K562 (cell line): ENCODE measurements around the gene ANKH. TPM values are rescaled to one million over a fixed set of nuclear protein-coding genes. Genes with fewer than 3 reads are reported as not detected.

Experiments used
- ATAC-seq: fragments of 200-7000 bp; cut with Tn5 transposase; 3 replicates; pipeline ENCODE4 v1.9.1; 2020; ENCODE audit warnings: moderate library complexity
- BruUV-seq: library from RNA; stranded (reverse); fragments of 400-500 nt; replicated peaks from 2 replicates; lab custom pipeline; 2021; lab: Mats Ljungman, UMichigan
- CTCF ChIA-PET: fragments of 300-600 bp; formaldehyde crosslinking; extraction: SDS; loops from one replicate; lab custom pipeline; 2021; ENCODE audit warnings: low intra/inter-chr PET ratio; lab: Yijun Ruan, JAX
- POLR2A ChIA-PET: fragments of 300-600, 350-650 bp; sonication (Branson Sonifier 250); formaldehyde crosslinking; extraction: SDS; loops from one replicate; lab custom pipeline; 2021; ENCODE audit warnings: antibody characterized with exemption, inconsistent platforms; lab: Yijun Ruan, JAX
- DNase-seq, 4 experiments: peaks; one replicate each; pipeline versions ENCODE4 v3.0.0 to v3.0.0-alpha.2; 2011 to 2018; ENCODE audit warnings: low spot score in 3 of 4, mixed read lengths in 3 of 4; ENCODE audit errors: extremely low read depth in 1 of 4
- FAIRE-seq: peaks from 2 replicates; lab custom pipeline; 2011; peaks lifted over from hg19 to GRCh38; lab: Jason Lieb, UNC
- H2AFZ ChIP-seq: 2 replicates; pipeline ENCODE4 v1.6.0; 2011; ENCODE audit warnings: low read depth, low read length, control low read depth, inconsistent platforms
- H3K27ac ChIP-seq: fragments of 200-600 bp; 3 replicates; pipeline ENCODE4 v1.8.0; 2011; ENCODE audit warnings: low read depth, mild to moderate bottlenecking, control low read depth, inconsistent platforms, low read length, moderate library complexity, mixed read lengths; ENCODE audit errors: extremely low read depth
- H3K27me3 ChIP-seq, 2 experiments: fragments of 300-600 bp in 1 of 2; 2 replicates in 1 of 2; 3 replicates in 1 of 2; pipeline versions ENCODE4 v1.6.0 to v1.8.0; 2011; ENCODE audit warnings: inconsistent platforms in 2 of 2, low read length in 2 of 2, mild to moderate bottlenecking in 1 of 2, mixed read lengths in 1 of 2, moderate library complexity in 1 of 2; ENCODE audit not compliant: control insufficient read depth in 2 of 2, insufficient read depth in 2 of 2
- H3K36me3 ChIP-seq: fragments of 300-600 bp; 3 replicates; pipeline ENCODE4 v1.8.0; 2011; ENCODE audit warnings: mild to moderate bottlenecking, low read length, inconsistent platforms; ENCODE audit not compliant: control insufficient read depth, insufficient read depth
- H3K4me1 ChIP-seq, 2 experiments: fragments of 200-600 bp in 1 of 2; replicated peaks in 1 of 2; 2 replicates in 1 of 2; 3 replicates in 1 of 2; pipeline versions ENCODE4 v1.5.1 to v1.8.0; 2011; ENCODE audit warnings: inconsistent platforms in 2 of 2, low read length in 2 of 2, mild to moderate bottlenecking in 1 of 2, mixed read lengths in 1 of 2, moderate library complexity in 1 of 2; ENCODE audit not compliant: control insufficient read depth in 2 of 2, insufficient read depth in 2 of 2
- H3K4me2 ChIP-seq: 2 replicates; pipeline ENCODE4 v1.6.1; 2011; ENCODE audit warnings: low read length, control low read depth, inconsistent platforms, mixed read lengths; ENCODE audit not compliant: insufficient read depth
- H3K4me3 ChIP-seq: fragments of 200-600 bp; sonication (generic), shearing (Covaris generic); 2 replicates; pipeline ENCODE4 v1.5.1; 2016; ENCODE audit warnings: control low read depth, inconsistent platforms
- H3K79me2 ChIP-seq: fragments of 200-600 bp; 3 replicates; pipeline ENCODE4 v1.8.0; 2011; ENCODE audit warnings: low read length, inconsistent platforms; ENCODE audit not compliant: control insufficient read depth, insufficient read depth
- H3K9ac ChIP-seq, 2 experiments: 2 replicates each; pipeline versions ENCODE4 v1.6.0 to v1.6.1; 2011; ENCODE audit warnings: low read depth in 2 of 2, low read length in 2 of 2, control low read depth in 1 of 2, inconsistent platforms in 1 of 2, mild to moderate bottlenecking in 1 of 2, mixed read lengths in 1 of 2; ENCODE audit not compliant: insufficient read depth in 1 of 2
- H3K9me1 ChIP-seq: one replicate; pipeline ENCODE4 v1.6.0; 2011; ENCODE audit warnings: inconsistent platforms, mild to moderate bottlenecking, low read length, moderate library complexity; ENCODE audit not compliant: control insufficient read depth, insufficient read depth
- H3K9me3 ChIP-seq: replicated peaks from 2 replicates; pipeline ENCODE4 v1.5.1; 2011; ENCODE audit warnings: low read depth, low read length, inconsistent platforms; ENCODE audit not compliant: control insufficient read depth, insufficient read depth
- H4K20me1 ChIP-seq: replicated peaks from 2 replicates; pipeline ENCODE4 v1.6.1; 2011; ENCODE audit warnings: low read length, inconsistent platforms, mixed read lengths; ENCODE audit not compliant: control insufficient read depth, insufficient read depth
- BHLHE40 ChIP-seq: IDR thresholded peaks from 2 replicates; pipeline ENCODE4 v1.6.1; 2011; ENCODE audit warnings: low read length, improper control_type of control experiment
- BRD4 ChIP-seq: fragments of 200-600 bp; sonication (generic); IDR thresholded peaks from 2 replicates; pipeline ENCODE4 v1.6.1; 2017; ENCODE audit warnings: inconsistent platforms
- ETV6 ChIP-seq, 3 experiments: fragments of 150-350 bp in 1 of 3; sonication (generic) in 1 of 3; formaldehyde crosslinking in 1 of 3; IDR thresholded peaks; 2 replicates each; pipeline versions ENCODE4 v1.6.1 to v1.8.0; 2014 to 2022; ENCODE audit warnings: borderline replicate concordance in 2 of 3, low read depth in 2 of 3, antibody characterized with exemption in 1 of 3, low read length in 1 of 3, mild to moderate bottlenecking in 1 of 3, missing genetic modification reagents in 1 of 3
- MED1 ChIP-seq: sonication (generic); formaldehyde crosslinking; IDR thresholded peaks from 2 replicates; pipeline ENCODE4 v1.8.1; 2023; ENCODE audit warnings: missing genetic modification reagents, borderline replicate concordance
- PHB ChIP-seq: fragments of 250-450 bp; sonication (Bioruptor Pico); IDR thresholded peaks from 2 replicates; pipeline ENCODE4 v1.5.0; 2021
- SUPT5H ChIP-seq: fragments of 450-650 bp; IDR thresholded peaks from 2 replicates; pipeline ENCODE4 v1.6.1; 2016
- TCF3 ChIP-seq: sonication (generic); formaldehyde crosslinking; IDR thresholded peaks from 2 replicates; pipeline ENCODE4 v1.4.0; 2020; ENCODE audit warnings: mild to moderate bottlenecking, missing genetic modification reagents
- ZNF174 ChIP-seq: fragments of 250-450 bp; sonication (Bioruptor Pico); IDR thresholded peaks from 2 replicates; pipeline ENCODE4 v1.4.0; 2020; ENCODE audit warnings: mild to moderate bottlenecking
- WGBS: fragments of 100-300 bp; shearing (Covaris generic); methylation state at CpG from one replicate; pipeline ENCODE4 v1.1.6; 2016; ENCODE audit warnings: low coverage, mixed read lengths; ENCODE audit not compliant: insufficient coverage; ENCODE audit errors: missing lambda C conversion rate; 5-methylcytosine and 5-hydroxymethylcytosine counted together
- in situ Hi-C: fragments of 300-500 bp; cut with MboI; formaldehyde crosslinking; loops from 4 replicates; pipeline ENCODE4 v1.15.0; 2018; ENCODE audit warnings: inconsistent platforms, mixed read lengths
- intact Hi-C: fragments of 100-400 bp; cut with micrococcal nuclease; formaldehyde crosslinking; loops from 2 replicates; pipeline ENCODE4 v1.14.2; 2022
- polyA plus RNA-seq, 8 experiments: library from polyadenylated mRNA; depleted of rRNA in 4 of 8; stranded (reverse) in 5 of 8; unstranded in 3 of 8; fragments of >200 nt; fragmentation: Nextera tagmentation in 2 of 8; fragmentation: Illumina TruSeq in 1 of 8; extraction: Ambion mirVana in 2 of 8; extraction: Trizol in 1 of 8; gene quantifications; 2 replicates each; pipeline versions ENCODE4 v1.2.1 to v1.2.3, GENCODE V29; 2011 to 2014; ENCODE audit warnings: inconsistent platforms in 1 of 8, missing spikeins in 1 of 8
- total RNA-seq, 7 experiments: library from RNA; depleted of rRNA in 6 of 7; stranded (reverse); fragments of >200 nt in 6 of 7; fragmentation: Illumina TruSeq in 2 of 7; extraction: Trizol in 2 of 7; gene quantifications; 2 replicates each; pipeline versions ENCODE4 v1.2.1 to v1.2.3, GENCODE V29; 2011 to 2021; ENCODE audit warnings: low replicate concordance in 1 of 7
- TF ChIP-seq, protein P1 (sequence below): fragments of 250-450 bp; sonication (Bioruptor Pico); IDR thresholded peaks from 2 replicates; pipeline ENCODE4 v1.5.1; 2021; ENCODE audit warnings: mild to moderate bottlenecking
- TF ChIP-seq, protein P2 (sequence below): fragments of 250-450 bp; sonication (Bioruptor Pico); IDR thresholded peaks from 2 replicates; pipeline ENCODE4 v1.4.0; 2020; ENCODE audit warnings: mild to moderate bottlenecking, moderate library complexity, borderline replicate concordance
- TF ChIP-seq, protein P3 (sequence below): sonication (generic); formaldehyde crosslinking; IDR thresholded peaks from 2 replicates; pipeline ENCODE4 v1.8.0; 2023; ENCODE audit warnings: missing genetic modification reagents, mild to moderate bottlenecking, borderline replicate concordance

The ANKH gene
- total and polyA plus RNA-seq, 9 of the 15 experiments (the other 6 are each of a cell fraction or from before 2014, with no cell fraction given), result 0.79 to 12.2 (median 4.5) TPM

DNA sequence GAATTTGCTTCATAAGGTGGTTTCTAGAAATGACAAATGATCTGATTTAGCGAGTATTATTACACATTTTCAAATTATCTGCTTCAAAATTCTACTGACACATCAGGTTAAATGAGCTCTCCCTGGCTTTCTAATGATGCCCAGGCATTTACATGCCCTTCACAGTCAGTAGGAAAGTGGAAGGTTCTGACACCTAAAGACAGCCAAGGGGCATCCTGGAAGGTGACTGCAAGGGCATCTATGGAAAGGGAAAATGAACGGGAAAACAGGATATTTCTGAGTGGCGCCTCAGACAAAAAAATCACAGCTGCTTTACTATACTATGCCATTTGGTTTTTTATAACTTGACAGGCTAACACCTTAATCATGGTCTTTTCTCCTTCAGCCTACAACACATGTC lies 31.0 kb downstream of the ANKH start:
- intact Hi-C loops (no loop called here), in situ Hi-C loops (no loop called here)
- Histone ChIP-seq H3K9ac (no peak overlapping the region), H3K36me3 (no peaks in the 10 kb centered on the region), H3K4me2 (no peak overlapping the region), H4K20me1 (no peaks in the 10 kb centered on the region), H3K27ac (no peak overlapping the region), H3K27me3 (no peaks in the 10 kb centered on the region; a peak in 1 of 5 replicates), H2AFZ (no peak overlapping the region), H3K9me1 (no peaks in the 10 kb centered on the region), H3K4me1 (no peaks in the 10 kb centered on the region), H3K4me3 (no peak overlapping the region), H3K79me2 (no peaks in the 10 kb centered on the region), H3K9me3 (no peaks in the 10 kb centered on the region)
- ATAC-seq, result no peak
- DNase-seq, result no peak
- CTCF ChIA-PET, result no interaction called here
- POLR2A ChIA-PET, result interaction anchor here (1.6 kb wide), 1 partner anchor 9 kb away, joined by 5 read pairs; no protein-coding TSS in a partner anchor
- TF ChIP-seq BRD4 (no peak), PHB (CRISPR knock-in tag) (no peak), MED1 (CRISPR knock-in tag) (no peak), ETV6 (IDR thresholded peaks at IDR 0.05; ENCODE audit: borderline replicate concordance in 1 of 2, low read depth in 2 of 2, low read length in 1 of 2) (no peak), ETV6 (CRISPR knock-in tag; IDR thresholded peaks at IDR 0.05; ENCODE audit: borderline replicate concordance) (no peak), BHLHE40 (no peak), ZNF174 (no peak), SUPT5H (no peak), TCF3 (CRISPR knock-in tag) (no peak)
- TF ChIP-seq, protein P1, sequence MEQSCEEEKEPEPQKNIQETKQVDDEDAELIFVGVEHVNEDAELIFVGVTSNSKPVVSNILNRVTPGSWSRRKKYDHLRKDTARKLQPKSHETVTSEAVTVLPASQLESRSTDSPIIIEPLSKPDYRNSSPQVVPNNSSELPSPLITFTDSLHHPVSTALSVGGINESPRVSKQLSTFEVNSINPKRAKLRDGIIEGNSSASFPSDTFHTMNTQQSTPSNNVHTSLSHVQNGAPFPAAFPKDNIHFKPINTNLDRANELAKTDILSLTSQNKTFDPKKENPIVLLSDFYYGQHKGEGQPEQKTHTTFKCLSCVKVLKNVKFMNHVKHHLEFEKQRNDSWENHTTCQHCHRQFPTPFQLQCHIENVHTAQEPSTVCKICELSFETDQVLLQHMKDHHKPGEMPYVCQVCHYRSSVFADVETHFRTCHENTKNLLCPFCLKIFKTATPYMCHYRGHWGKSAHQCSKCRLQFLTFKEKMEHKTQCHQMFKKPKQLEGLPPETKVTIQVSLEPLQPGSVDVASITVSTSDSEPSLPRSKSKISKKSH (CRISPR knock-in tag), result no peak
- TF ChIP-seq, protein P2, sequence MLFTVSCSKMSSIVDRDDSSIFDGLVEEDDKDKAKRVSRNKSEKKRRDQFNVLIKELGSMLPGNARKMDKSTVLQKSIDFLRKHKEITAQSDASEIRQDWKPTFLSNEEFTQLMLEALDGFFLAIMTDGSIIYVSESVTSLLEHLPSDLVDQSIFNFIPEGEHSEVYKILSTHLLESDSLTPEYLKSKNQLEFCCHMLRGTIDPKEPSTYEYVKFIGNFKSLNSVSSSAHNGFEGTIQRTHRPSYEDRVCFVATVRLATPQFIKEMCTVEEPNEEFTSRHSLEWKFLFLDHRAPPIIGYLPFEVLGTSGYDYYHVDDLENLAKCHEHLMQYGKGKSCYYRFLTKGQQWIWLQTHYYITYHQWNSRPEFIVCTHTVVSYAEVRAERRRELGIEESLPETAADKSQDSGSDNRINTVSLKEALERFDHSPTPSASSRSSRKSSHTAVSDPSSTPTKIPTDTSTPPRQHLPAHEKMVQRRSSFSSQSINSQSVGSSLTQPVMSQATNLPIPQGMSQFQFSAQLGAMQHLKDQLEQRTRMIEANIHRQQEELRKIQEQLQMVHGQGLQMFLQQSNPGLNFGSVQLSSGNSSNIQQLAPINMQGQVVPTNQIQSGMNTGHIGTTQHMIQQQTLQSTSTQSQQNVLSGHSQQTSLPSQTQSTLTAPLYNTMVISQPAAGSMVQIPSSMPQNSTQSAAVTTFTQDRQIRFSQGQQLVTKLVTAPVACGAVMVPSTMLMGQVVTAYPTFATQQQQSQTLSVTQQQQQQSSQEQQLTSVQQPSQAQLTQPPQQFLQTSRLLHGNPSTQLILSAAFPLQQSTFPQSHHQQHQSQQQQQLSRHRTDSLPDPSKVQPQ (CRISPR knock-in tag), result no peak
- TF ChIP-seq, protein P3, sequence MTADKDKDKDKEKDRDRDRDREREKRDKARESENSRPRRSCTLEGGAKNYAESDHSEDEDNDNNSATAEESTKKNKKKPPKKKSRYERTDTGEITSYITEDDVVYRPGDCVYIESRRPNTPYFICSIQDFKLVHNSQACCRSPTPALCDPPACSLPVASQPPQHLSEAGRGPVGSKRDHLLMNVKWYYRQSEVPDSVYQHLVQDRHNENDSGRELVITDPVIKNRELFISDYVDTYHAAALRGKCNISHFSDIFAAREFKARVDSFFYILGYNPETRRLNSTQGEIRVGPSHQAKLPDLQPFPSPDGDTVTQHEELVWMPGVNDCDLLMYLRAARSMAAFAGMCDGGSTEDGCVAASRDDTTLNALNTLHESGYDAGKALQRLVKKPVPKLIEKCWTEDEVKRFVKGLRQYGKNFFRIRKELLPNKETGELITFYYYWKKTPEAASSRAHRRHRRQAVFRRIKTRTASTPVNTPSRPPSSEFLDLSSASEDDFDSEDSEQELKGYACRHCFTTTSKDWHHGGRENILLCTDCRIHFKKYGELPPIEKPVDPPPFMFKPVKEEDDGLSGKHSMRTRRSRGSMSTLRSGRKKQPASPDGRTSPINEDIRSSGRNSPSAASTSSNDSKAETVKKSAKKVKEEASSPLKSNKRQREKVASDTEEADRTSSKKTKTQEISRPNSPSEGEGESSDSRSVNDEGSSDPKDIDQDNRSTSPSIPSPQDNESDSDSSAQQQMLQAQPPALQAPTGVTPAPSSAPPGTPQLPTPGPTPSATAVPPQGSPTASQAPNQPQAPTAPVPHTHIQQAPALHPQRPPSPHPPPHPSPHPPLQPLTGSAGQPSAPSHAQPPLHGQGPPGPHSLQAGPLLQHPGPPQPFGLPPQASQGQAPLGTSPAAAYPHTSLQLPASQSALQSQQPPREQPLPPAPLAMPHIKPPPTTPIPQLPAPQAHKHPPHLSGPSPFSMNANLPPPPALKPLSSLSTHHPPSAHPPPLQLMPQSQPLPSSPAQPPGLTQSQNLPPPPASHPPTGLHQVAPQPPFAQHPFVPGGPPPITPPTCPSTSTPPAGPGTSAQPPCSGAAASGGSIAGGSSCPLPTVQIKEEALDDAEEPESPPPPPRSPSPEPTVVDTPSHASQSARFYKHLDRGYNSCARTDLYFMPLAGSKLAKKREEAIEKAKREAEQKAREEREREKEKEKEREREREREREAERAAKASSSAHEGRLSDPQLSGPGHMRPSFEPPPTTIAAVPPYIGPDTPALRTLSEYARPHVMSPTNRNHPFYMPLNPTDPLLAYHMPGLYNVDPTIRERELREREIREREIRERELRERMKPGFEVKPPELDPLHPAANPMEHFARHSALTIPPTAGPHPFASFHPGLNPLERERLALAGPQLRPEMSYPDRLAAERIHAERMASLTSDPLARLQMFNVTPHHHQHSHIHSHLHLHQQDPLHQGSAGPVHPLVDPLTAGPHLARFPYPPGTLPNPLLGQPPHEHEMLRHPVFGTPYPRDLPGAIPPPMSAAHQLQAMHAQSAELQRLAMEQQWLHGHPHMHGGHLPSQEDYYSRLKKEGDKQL (CRISPR knock-in tag), result no peak
- BruUV-seq, result no TSS peak
- 2% methylated on average over 3 of the region's 3 CpGs for WGBS
- FAIRE-seq, result no peak
